ENCODE results near the gene ANKRD33.

Gene ANKRD33

DNA sequence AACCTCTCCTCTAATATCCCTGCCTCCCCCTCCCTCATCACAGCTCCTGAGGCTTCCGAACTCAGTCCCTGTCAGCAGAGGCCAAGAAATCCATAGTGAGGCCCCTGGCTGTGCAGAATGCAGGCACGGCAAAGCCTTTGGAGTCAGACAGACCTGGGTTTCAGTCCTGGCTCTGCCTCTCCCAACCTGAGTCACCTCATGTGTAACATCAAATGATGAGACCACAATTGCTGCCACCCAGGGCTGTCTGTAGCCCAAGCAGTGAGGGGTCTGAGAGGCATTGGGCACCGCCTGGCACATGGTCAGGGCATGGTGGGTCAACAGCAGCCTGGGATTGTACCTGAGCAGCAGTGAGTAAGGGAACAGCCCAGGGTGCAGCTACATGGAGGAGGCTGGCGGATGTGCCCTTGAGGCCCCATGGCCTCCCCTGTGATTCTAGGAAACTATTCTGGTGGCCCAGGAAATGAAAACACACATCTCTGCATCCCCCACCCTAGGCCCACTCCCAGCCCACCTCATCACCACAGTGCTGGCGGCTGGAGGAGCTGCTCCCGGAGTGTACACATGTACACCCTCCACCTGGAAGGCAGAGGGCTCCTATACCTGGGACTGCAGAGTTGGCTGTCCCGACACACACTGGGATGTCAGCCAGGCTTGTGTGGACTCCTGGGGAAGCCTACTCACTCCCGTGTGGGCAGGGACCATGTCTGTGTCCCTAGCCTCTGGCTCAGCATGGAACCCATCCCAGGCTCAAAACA, 7.7 kb downstream of the ANKRD33 start:
- Histone ChIP-seq H3K9me3 (ENCODE audit: control insufficient read depth, low read length) (no peaks in the 10 kb centered on the region), H3K27me3 (replicated peaks; ENCODE audit: control insufficient read depth, insufficient read depth, low read length) (no peaks in the 10 kb centered on the region), H3K36me3 (ENCODE audit: control insufficient read depth, insufficient read depth, low read length, severe bottlenecking) (no peaks in the 10 kb centered on the region), H3K4me1 (ENCODE audit: control insufficient read depth, insufficient read depth, low read length) (peaks cover 23% of the 10 kb centered on the region), H3K4me3 (ENCODE audit: low read length) (no peak overlapping the region), H3K9ac (ENCODE audit: low read length) (peak overlapping the region; percentile 68)
- DNase-seq (ENCODE audit: low read depth) = no peak

DNA sequence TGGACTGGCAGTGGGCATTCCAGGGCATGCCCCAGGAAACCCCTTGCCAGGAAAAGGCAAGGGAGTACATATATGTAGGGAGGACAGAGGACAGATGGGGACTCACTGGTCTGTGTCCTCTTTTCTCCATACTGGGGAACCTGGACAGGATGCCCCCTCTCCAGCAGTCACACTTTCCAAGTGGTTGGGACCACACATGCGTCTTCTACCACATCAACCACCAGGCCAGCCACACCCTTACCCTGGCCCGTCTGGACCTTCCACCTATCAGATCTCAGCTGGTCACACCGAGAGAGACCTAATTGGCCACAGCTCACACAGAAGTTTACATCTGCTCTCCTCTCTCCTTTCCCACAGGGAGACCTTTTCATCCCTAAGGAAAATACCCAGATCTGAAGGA, 8.3 kb downstream of the ANKRD33 start:
- DNase-seq (ENCODE audit: low read depth) = no peak

DNA sequence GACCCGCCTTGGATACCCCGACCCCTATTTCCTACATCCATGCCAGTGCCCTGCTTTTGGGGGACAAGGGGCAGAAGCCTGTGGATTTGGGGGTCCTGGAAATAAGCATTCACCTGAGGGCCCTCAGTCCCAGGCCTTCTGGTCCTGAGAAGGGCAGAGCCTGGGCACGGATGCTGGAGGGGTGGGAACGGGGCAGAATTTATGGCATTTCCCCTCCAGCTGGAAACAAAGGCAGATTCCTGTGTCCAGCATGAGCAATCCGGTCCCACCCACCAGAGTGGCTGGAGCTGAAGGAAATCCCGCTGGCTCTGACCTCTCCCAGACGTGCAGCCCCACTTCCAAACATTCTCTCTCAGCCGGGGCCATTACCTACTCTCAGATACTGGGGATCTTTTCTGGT, 9.3 kb downstream of the ANKRD33 start:
- DNase-seq (ENCODE audit: low read depth) = no peak
- Histone ChIP-seq H3K4me3 (ENCODE audit: low read length) (no peak overlapping the region), H3K4me1 (ENCODE audit: control insufficient read depth, insufficient read depth, low read length) (peaks cover 23% of the 10 kb centered on the region), H3K9me3 (ENCODE audit: control insufficient read depth, low read length) (no peaks in the 10 kb centered on the region), H3K27me3 (replicated peaks; ENCODE audit: control insufficient read depth, insufficient read depth, low read length) (no peaks in the 10 kb centered on the region), H3K9ac (ENCODE audit: low read length) (peak overlapping the region; percentile 1), H3K36me3 (ENCODE audit: control insufficient read depth, insufficient read depth, low read length, severe bottlenecking) (no peaks in the 10 kb centered on the region)

More for the DNA sequence above, 8.3 kb downstream of the ANKRD33 start:
- Histone ChIP-seq H3K27me3 (replicated peaks; ENCODE audit: control insufficient read depth, insufficient read depth, low read length) (no peaks in the 10 kb centered on the region), H3K9ac (ENCODE audit: low read length) (peak overlapping the region; percentile 1), H3K9me3 (ENCODE audit: control insufficient read depth, low read length) (no peaks in the 10 kb centered on the region), H3K4me3 (ENCODE audit: low read length) (no peak overlapping the region), H3K36me3 (ENCODE audit: control insufficient read depth, insufficient read depth, low read length, severe bottlenecking) (no peaks in the 10 kb centered on the region), H3K4me1 (ENCODE audit: control insufficient read depth, insufficient read depth, low read length) (peaks cover 23% of the 10 kb centered on the region)

DNA sequence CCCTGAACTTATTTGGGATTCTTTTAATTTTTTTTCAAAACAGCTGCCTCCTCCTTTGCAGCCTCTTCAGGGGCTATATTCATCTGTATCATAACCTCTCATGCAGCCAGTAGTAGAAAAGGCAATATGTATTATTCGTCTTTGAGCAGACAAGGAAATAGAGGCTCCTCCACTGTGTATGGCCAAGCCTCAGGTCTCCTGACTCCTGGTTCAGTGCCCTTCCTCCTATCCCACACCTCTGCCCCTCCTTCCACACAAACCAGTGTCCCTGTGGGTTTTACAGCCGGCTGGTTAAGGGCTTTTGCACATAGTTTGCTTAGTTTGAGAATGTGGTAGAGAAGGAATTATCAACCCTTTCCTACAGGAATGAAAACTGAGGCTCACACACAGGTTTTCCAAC, 10.6 kb downstream of the ANKRD33 start:
- Histone ChIP-seq H3K9ac (ENCODE audit: low read length) (no peak overlapping the region), H3K4me3 (ENCODE audit: low read length) (no peak overlapping the region), H3K36me3 (ENCODE audit: control insufficient read depth, insufficient read depth, low read length, severe bottlenecking) (no peaks in the 10 kb centered on the region), H3K27me3 (replicated peaks; ENCODE audit: control insufficient read depth, insufficient read depth, low read length) (no peaks in the 10 kb centered on the region), H3K9me3 (ENCODE audit: control insufficient read depth, low read length) (no peaks in the 10 kb centered on the region), H3K4me1 (ENCODE audit: control insufficient read depth, insufficient read depth, low read length) (peaks cover 23% of the 10 kb centered on the region)
- DNase-seq (ENCODE audit: low read depth) = no peak

DNA sequence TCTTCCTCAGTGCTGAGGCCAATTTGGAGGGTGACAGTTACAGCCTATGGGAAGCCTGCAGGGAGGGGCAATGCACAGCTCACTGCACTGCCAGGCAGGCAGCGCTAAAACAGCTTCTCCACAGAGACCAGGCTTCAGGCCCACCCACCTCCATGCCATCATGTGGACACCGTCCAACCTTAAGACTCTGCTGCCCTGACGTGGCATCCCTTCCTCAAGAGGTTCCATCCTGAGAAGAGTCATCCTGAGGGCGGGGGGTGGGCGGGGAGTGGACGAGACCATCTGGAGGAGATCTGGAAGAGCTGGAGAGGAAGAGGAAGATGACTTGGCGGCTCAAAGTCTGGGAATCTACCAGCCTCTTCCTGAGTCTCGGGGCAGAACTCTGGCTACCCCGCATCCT, 11.0 kb downstream of the ANKRD33 start:
- no peak overlapping the region for H3K9ac ChIP-seq (ENCODE audit: low read length)
- no peaks in the 10 kb centered on the region for H3K9me3 ChIP-seq (ENCODE audit: control insufficient read depth, low read length)
- H3K4me1 ChIP-seq (ENCODE audit: control insufficient read depth, insufficient read depth, low read length) = peaks cover 23% of the 10 kb centered on the region
- no peak overlapping the region for H3K4me3 ChIP-seq (ENCODE audit: low read length)
- H3K36me3 ChIP-seq (ENCODE audit: control insufficient read depth, insufficient read depth, low read length, severe bottlenecking) = no peaks in the 10 kb centered on the region
- no peaks in the 10 kb centered on the region for H3K27me3 ChIP-seq (replicated peaks; ENCODE audit: control insufficient read depth, insufficient read depth, low read length)
- DNase-seq (ENCODE audit: low read depth) = no peak

DNA sequence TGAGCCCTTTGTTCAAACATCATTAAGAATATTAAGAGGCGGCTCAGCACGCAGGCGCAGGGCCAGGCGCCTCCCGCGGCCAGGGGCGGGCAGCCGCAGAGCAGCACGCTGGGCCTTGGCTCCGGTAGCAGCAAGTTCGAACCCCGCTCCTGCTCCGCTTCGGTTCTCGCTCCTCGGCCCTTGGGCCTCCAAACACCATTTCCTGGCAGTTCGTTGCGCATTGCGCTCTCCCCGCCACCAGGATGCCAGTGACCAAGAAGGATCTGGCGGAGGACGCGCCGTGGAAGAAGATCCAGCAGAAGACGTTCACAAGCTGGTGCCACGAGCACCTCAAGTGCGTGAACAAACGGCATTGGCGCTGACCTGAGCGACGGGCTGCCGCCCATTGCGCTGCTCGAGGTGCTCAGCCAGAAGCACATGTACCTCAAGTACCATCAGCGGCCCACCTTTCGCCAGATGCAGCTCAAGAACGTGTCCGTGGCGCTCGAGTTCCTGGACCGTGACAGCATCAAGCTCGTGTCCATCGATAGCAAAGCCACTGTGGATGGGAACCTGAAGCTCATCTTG, 12.5 kb downstream of the ANKRD33 start:
- DNase-seq (ENCODE audit: low read depth) = no peak
- H3K9ac ChIP-seq (ENCODE audit: low read length) = no peak overlapping the region
- peaks cover 28% of the 10 kb centered on the region for H3K4me1 ChIP-seq (ENCODE audit: control insufficient read depth, insufficient read depth, low read length)
- H3K9me3 ChIP-seq (ENCODE audit: control insufficient read depth, low read length) = no peaks in the 10 kb centered on the region
- H3K4me3 ChIP-seq (ENCODE audit: low read length) = no peak overlapping the region
- H3K27me3 ChIP-seq (replicated peaks; ENCODE audit: control insufficient read depth, insufficient read depth, low read length) = no peaks in the 10 kb centered on the region
- H3K36me3 ChIP-seq (ENCODE audit: control insufficient read depth, insufficient read depth, low read length, severe bottlenecking) = no peaks in the 10 kb centered on the region

DNA sequence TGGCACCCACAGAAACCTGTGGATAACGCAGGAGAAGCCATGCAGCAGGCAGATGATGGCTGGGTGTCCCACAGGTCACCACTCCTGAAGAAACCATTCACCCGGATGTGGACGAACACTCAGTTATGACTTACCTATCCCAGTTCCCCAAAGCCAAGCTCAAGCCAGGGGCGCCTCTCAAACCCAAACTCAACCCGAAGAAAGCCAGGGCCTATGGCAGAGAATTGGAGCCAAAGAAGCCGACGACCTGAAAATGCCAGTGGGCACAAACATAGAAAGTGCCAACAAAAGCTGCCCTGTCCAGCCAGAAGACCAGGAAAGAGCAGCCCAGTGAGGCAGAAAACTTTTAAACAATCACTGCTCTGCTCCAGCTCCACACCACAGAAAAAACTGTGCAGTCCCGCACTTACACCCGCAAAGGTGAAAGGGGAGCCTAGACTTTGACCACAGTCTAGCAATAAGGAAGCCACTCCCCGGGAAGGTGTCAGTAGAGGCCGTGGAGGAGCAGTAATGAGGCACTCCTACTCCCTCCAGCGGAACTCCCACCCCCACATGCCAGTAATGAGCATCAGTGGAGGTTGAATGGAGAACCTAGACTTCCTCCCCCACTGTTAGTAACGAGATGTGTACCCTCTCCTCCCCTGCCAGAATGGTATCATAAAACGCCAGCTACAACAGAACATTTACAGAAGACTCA, 13.4 kb downstream of the ANKRD33 start:
- H3K9ac ChIP-seq (ENCODE audit: low read length) = no peak overlapping the region
- no peaks in the 10 kb centered on the region for H3K36me3 ChIP-seq (ENCODE audit: control insufficient read depth, insufficient read depth, low read length, severe bottlenecking)
- no peaks in the 10 kb centered on the region for H3K9me3 ChIP-seq (ENCODE audit: control insufficient read depth, low read length)
- peaks cover 35% of the 10 kb centered on the region for H3K4me1 ChIP-seq (ENCODE audit: control insufficient read depth, insufficient read depth, low read length)
- no peak for DNase-seq (ENCODE audit: low read depth)
- no peaks in the 10 kb centered on the region for H3K27me3 ChIP-seq (replicated peaks; ENCODE audit: control insufficient read depth, insufficient read depth, low read length)
- no peak overlapping the region for H3K4me3 ChIP-seq (ENCODE audit: low read length)

DNA sequence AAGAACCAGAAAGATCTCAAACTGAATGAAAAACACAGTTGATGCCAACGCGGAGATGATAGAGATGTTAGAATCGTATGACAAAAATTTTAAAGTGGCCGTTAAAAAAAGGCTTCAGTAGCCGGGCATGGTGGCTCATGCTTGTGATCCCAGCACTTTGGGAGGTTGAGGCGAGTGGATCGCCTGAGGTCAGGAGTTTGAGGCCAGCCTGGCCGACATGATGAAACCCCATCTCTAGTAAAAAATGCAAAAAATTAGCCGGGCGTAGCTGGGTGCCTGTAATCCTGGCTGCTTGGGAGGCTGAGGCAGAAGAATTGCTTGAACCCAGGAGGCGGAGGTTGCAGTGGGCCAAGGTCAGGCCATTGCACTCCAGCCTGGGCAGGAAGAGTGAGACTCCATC, 14.0 kb downstream of the ANKRD33 start:
- Histone ChIP-seq H3K9me3 (ENCODE audit: control insufficient read depth, low read length) (no peaks in the 10 kb centered on the region), H3K4me1 (ENCODE audit: control insufficient read depth, insufficient read depth, low read length) (peaks cover 35% of the 10 kb centered on the region), H3K9ac (ENCODE audit: low read length) (no peak overlapping the region), H3K4me3 (ENCODE audit: low read length) (no peak overlapping the region), H3K36me3 (ENCODE audit: control insufficient read depth, insufficient read depth, low read length, severe bottlenecking) (no peaks in the 10 kb centered on the region), H3K27me3 (replicated peaks; ENCODE audit: control insufficient read depth, insufficient read depth, low read length) (no peaks in the 10 kb centered on the region)
- no peak for DNase-seq (ENCODE audit: low read depth)

DNA sequence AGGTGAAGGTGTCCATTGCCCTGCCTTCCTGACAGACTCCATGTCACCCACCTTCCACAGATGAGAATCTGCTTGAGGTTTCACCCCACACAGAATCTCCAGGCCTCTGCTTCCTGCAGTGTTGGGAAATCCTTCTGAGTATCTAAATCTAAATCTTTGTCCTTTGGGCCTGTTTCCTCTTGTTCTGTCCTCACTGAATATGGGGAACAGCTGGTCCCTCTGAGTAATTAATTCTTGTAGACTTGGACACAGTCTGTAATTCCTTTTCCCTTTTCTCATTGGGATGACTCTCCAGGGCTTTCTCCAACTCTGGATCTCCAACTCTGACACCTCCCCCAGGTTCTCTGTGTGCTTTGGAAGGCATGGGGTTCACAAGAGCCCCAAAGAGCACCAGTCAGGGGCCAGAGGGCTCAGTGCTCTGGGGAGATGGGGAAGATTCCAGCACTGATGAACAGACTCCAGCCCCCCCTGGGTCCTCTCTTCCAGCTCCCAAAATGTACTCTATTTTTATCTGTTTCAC, 17.1 kb downstream of the ANKRD33 start:
- Histone ChIP-seq H3K9ac (ENCODE audit: low read length) (peak overlapping the region; percentile 95), H3K27me3 (replicated peaks; ENCODE audit: control insufficient read depth, insufficient read depth, low read length) (no peaks in the 10 kb centered on the region), H3K4me3 (ENCODE audit: low read length) (peak overlapping the region; percentile 87), H3K9me3 (ENCODE audit: control insufficient read depth, low read length) (no peaks in the 10 kb centered on the region), H3K4me1 (ENCODE audit: control insufficient read depth, insufficient read depth, low read length) (peaks cover 48% of the 10 kb centered on the region), H3K36me3 (ENCODE audit: control insufficient read depth, insufficient read depth, low read length, severe bottlenecking) (no peaks in the 10 kb centered on the region)
- peak; percentile 75 for DNase-seq (ENCODE audit: low read depth)

DNA sequence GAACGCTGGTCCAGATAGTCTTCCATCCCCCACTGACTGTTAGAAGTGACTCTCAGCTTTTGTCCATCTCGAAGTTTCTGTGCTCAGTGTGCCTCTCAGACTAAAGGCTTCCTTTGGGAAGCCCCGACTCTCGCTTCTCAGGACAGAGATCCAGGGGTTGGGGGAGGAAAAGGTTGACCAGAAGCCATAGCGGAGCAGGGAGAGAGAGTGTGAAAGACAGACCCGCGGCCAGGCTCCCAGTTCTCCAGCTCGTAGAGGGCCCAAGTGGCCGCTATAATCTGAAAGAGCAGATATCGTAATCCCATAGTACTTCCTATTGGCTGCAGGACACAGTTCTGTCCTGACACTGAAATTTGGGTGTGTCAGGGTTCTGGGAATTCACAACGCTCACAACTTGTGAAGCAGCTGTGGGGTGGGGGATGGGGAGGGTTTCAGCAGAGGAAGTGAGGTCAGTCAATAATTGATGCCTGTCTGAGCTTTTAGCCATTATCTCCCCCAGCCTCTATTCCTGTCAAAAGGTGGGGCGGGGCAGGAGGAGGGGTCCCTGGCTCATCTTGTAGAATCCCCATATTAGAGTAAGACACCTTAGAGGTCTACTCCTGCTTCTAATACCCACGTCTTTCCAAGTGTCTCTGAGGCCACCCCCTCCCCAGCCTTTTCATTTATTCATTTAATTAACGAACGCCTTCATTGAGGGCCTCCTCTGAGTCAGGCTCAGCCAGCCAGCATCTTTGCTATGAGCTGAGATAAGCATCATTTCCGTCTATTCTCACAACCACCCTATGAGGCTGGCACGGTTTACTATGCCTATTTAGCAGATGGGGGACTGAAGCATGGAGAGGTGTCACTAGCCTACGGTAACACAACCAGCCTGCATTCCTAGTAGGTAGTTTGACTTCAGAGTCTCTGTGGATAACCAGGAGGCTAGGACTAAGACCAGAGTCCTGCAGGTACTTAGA, 17.8 kb downstream of the ANKRD33 start:
- H3K27me3 ChIP-seq (replicated peaks; ENCODE audit: control insufficient read depth, insufficient read depth, low read length) = no peaks in the 10 kb centered on the region
- DNase-seq (ENCODE audit: low read depth) = no peak

More for the DNA sequence above, 17.8 kb downstream of the ANKRD33 start:
- H3K9ac ChIP-seq (ENCODE audit: low read length) = peak overlapping the region; percentile 95
- no peaks in the 10 kb centered on the region for H3K36me3 ChIP-seq (ENCODE audit: control insufficient read depth, insufficient read depth, low read length, severe bottlenecking)
- peaks cover 56% of the 10 kb centered on the region for H3K4me1 ChIP-seq (ENCODE audit: control insufficient read depth, insufficient read depth, low read length)
- H3K9me3 ChIP-seq (ENCODE audit: control insufficient read depth, low read length) = no peaks in the 10 kb centered on the region
- H3K4me3 ChIP-seq (ENCODE audit: low read length) = peak overlapping the region; percentile 87
